ENCODE results near the gene KIF26B. TPM values are rescaled to one million over a fixed set of nuclear protein-coding genes. Genes with fewer than 3 reads are reported as not detected.

The KIF26B gene
- total and polyA plus RNA-seq, 2 of the 4 experiments (the other 2 are of a cell fraction) = 0.53 to 0.54 TPM

DNA sequence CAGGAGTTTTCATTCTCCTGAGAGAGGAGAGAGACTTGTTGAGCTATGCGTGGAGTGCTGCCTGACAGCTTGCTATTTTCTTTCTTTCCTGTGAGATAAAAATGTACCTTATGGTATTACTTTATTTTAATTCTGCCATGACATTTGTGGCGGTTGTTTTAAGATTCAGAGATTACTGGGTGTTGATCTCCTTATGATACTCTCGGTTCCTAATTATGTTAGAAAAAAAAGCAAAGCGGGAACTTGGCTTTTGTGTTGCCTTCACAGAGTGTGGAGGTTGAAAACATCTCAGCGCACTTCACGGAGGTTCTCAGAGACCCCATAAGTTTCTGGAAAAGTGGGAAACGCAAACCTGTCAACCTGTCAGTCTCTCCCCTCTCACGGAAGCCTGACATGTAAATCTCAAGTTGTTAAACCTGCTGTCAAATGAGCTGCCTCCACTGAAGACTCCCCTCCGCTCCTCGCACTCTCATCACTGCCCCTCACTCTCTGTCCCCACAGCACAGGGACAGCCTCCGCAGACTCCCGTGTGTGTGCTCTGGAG, 405.6 kb downstream of the KIF26B start:
- ATAC-seq (ENCODE audit: low read depth) = no peak
- Histone ChIP-seq H3K4me2 (ENCODE audit: low read depth, low read length) (no peak overlapping the region), H4K5ac (ENCODE audit: low read depth, low read length) (no peak overlapping the region), H3K4me3 (ENCODE audit: insufficient read depth, low read depth, low read length) (no peak overlapping the region), H3K9ac (ENCODE audit: low read depth, low read length) (no peak overlapping the region), H2BK20ac (ENCODE audit: low read depth, low read length) (no peak overlapping the region), H3K27ac (ENCODE audit: insufficient read depth, low read length) (no peak overlapping the region), H3K56ac (ENCODE audit: extremely low read depth, insufficient read depth, low read length) (no peak overlapping the region), H3K23ac (ENCODE audit: low read depth, low read length) (no peak overlapping the region), H3K9me3 (ENCODE audit: control insufficient read depth, insufficient read depth, low read length) (no peaks in the 10 kb centered on the region), H4K8ac (ENCODE audit: low read depth in 2 of 2, low read length in 2 of 2) (no peak overlapping the region), H3K18ac (ENCODE audit: low read depth, low read length) (no peak overlapping the region), H2AK9ac (replicated peaks; ENCODE audit: low read depth, low read length, poor library complexity) (no peak overlapping the region), H3K9me1 (ENCODE audit: insufficient read depth, low read length) (no peaks in the 10 kb centered on the region), H2AFZ (replicated peaks; ENCODE audit: low read length, poor library complexity) (no peak overlapping the region), H3K14ac (replicated peaks; ENCODE audit: low read depth, low read length) (no peak overlapping the region), H3K27me3 (ENCODE audit: control insufficient read depth, insufficient read depth, low read length) (no peaks in the 10 kb centered on the region; the same call in 1 of the 2 replicates), H3K79me1 (ENCODE audit: low read depth in 1 of 2, low read length in 2 of 2) (no peaks in the 10 kb centered on the region), H3K4me1 (ENCODE audit: control insufficient read depth, insufficient read depth, low read length) (no peaks in the 10 kb centered on the region), H4K91ac (ENCODE audit: insufficient read depth, low read depth, low read length) (no peak overlapping the region), H2BK15ac (ENCODE audit: low read depth, low read length) (no peak overlapping the region), H2AK5ac (ENCODE audit: low read depth, low read length) (no peak overlapping the region), H3K4ac (ENCODE audit: low read depth, low read length) (no peak overlapping the region), H2BK5ac (ENCODE audit: low read depth, low read length, poor library complexity, severe bottlenecking) (no peak overlapping the region), H3K36me3 (ENCODE audit: control insufficient read depth, insufficient read depth, low read length) (no peaks in the 10 kb centered on the region), H2BK120ac (ENCODE audit: low read depth, low read length) (no peak overlapping the region), H4K20me1 (ENCODE audit: insufficient read depth, low read length) (no peaks in the 10 kb centered on the region)
- no peak for DNase-seq
- POLR2A ChIA-PET (ENCODE audit: unreplicated experiment) = no interaction called here
- WGBS, 2 experiments (ENCODE audit: extremely low coverage in 2 of 2, insufficient read length in 1 of 2) = 100% methylated on average over 2 of the region's 12 CpGs; no CpG with 5 or more reads in 1 of the 2 experiments
- intact Hi-C loops (cut with micrococcal nuclease) = no loop called here
- in situ Hi-C loops (cut with MboI; ENCODE audit: low sequenced_read_pairs) = no loop called here
- CTCF ChIA-PET = interaction anchor here (0.7 kb wide), 1 partner anchor 60 kb away, joined by 3 read pairs; no protein-coding TSS in a partner anchor
- TF ChIP-seq SMC3 (IDR thresholded peaks at IDR 0.05; ENCODE audit: low read depth, low read length) = no peak
- TF ChIP-seq FOS (IDR thresholded peaks at IDR 0.05; ENCODE audit: low read depth, low read length) = no peak
- TF ChIP-seq RCOR1 (IDR thresholded peaks at IDR 0.05; ENCODE audit: insufficient replicate concordance, low read length) = no peak
- TF ChIP-seq, protein P1, sequence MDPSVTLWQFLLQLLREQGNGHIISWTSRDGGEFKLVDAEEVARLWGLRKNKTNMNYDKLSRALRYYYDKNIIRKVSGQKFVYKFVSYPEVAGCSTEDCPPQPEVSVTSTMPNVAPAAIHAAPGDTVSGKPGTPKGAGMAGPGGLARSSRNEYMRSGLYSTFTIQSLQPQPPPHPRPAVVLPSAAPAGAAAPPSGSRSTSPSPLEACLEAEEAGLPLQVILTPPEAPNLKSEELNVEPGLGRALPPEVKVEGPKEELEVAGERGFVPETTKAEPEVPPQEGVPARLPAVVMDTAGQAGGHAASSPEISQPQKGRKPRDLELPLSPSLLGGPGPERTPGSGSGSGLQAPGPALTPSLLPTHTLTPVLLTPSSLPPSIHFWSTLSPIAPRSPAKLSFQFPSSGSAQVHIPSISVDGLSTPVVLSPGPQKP (IDR thresholded peaks at IDR 0.05; ENCODE audit: borderline replicate concordance, low read depth, low read length) = no peak
- TF ChIP-seq MAZ (IDR thresholded peaks at IDR 0.05; ENCODE audit: borderline replicate concordance, low read depth, low read length) = no peak
- no peak for TF ChIP-seq CEBPB (IDR thresholded peaks at IDR 0.05; ENCODE audit: low read depth, low read length)
- TF ChIP-seq, protein P2, sequence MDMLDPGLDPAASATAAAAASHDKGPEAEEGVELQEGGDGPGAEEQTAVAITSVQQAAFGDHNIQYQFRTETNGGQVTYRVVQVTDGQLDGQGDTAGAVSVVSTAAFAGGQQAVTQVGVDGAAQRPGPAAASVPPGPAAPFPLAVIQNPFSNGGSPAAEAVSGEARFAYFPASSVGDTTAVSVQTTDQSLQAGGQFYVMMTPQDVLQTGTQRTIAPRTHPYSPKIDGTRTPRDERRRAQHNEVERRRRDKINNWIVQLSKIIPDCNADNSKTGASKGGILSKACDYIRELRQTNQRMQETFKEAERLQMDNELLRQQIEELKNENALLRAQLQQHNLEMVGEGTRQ (IDR thresholded peaks at IDR 0.05; ENCODE audit: low read depth, low read length) = no peak
- TF ChIP-seq NFE2L2 (IDR thresholded peaks at IDR 0.05; ENCODE audit: low read depth, low read length) = no peak
- TF ChIP-seq CHD1 (IDR thresholded peaks at IDR 0.05; ENCODE audit: low read depth, low read length) = no peak
- no peak for TF ChIP-seq MXI1 (IDR thresholded peaks at IDR 0.05; ENCODE audit: borderline replicate concordance, low read depth, low read length)
- TF ChIP-seq RFX5 (IDR thresholded peaks at IDR 0.05; ENCODE audit: low read depth, low read length) = no peak
- TF ChIP-seq BHLHE40 (IDR thresholded peaks at IDR 0.05; ENCODE audit: low read depth, low read length) = no peak
- TF ChIP-seq, protein P3, sequence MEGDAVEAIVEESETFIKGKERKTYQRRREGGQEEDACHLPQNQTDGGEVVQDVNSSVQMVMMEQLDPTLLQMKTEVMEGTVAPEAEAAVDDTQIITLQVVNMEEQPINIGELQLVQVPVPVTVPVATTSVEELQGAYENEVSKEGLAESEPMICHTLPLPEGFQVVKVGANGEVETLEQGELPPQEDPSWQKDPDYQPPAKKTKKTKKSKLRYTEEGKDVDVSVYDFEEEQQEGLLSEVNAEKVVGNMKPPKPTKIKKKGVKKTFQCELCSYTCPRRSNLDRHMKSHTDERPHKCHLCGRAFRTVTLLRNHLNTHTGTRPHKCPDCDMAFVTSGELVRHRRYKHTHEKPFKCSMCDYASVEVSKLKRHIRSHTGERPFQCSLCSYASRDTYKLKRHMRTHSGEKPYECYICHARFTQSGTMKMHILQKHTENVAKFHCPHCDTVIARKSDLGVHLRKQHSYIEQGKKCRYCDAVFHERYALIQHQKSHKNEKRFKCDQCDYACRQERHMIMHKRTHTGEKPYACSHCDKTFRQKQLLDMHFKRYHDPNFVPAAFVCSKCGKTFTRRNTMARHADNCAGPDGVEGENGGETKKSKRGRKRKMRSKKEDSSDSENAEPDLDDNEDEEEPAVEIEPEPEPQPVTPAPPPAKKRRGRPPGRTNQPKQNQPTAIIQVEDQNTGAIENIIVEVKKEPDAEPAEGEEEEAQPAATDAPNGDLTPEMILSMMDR (conservative IDR thresholded peaks at IDR 0.05; ENCODE audit: low read depth, low read length) = no peak
- TF ChIP-seq POLR2A (IDR thresholded peaks at IDR 0.05; ENCODE audit: low read depth, low read length) = no peak
- TF ChIP-seq MAFK (IDR thresholded peaks at IDR 0.05; ENCODE audit: low read depth, low read length) = no peak
- TF ChIP-seq RAD21 (IDR thresholded peaks at IDR 0.05; ENCODE audit: low read length) = no peak
- dilution Hi-C loops (cut with HindIII; ENCODE audit: low sequenced_read_pairs, unreplicated experiment) = no loop called here
- no TSS peak for BruUV-seq (replicated peaks)

Measured in IMR-90 (cell line).